GM12864 (cell line): ENCODE data around the gene METTL17.

Experiments
- DNase-seq: peaks from one replicate; pipeline ENCODE4 v3.0.0-alpha.2; 2011; ENCODE audit warnings: low read depth
- H3K4me3 ChIP-seq: 2 replicates; pipeline ENCODE4 v1.5.1; 2011; ENCODE audit warnings: mild to moderate bottlenecking, low read depth, low read length, control low read depth
- TF ChIP-seq, protein P1 (sequence below): IDR thresholded peaks from 2 replicates; pipeline ENCODE4 v1.5.1; 2011; ENCODE audit warnings: low read depth, mild to moderate bottlenecking, moderate library complexity, low read length, control low read depth, inconsistent platforms; ENCODE audit errors: missing control alignments

Gene METTL17

DNA sequence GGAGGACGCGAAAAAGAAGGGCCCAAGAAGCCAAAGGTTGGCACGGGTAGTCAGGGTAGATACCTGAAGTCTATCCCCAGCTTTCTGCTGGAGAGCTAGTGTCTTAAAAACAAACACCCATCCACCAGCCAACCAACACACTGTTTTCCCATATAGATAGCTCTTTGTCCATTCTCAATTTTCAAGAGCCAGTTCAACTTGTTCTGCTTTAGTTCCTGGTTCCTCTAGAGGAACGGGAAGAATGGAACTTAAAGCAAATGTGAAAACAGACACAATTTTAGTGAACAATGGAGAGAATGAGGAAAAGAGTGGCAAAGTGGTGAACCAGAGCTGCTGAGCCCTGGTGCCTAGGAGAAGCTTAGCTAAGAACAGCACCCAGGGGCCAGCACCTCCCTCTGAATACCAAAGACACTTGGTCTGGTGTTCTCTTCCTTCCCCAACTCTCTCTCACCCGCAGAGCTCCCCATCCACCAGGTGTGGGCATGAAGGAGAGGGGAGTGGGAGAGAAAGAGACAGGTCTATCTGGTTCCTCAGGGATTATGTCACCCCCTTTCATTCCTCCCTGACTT lies 31.3 kb downstream of the METTL17 start:
- no peak overlapping the region for H3K4me3 ChIP-seq
- no peak for DNase-seq
- TF ChIP-seq, protein P1, sequence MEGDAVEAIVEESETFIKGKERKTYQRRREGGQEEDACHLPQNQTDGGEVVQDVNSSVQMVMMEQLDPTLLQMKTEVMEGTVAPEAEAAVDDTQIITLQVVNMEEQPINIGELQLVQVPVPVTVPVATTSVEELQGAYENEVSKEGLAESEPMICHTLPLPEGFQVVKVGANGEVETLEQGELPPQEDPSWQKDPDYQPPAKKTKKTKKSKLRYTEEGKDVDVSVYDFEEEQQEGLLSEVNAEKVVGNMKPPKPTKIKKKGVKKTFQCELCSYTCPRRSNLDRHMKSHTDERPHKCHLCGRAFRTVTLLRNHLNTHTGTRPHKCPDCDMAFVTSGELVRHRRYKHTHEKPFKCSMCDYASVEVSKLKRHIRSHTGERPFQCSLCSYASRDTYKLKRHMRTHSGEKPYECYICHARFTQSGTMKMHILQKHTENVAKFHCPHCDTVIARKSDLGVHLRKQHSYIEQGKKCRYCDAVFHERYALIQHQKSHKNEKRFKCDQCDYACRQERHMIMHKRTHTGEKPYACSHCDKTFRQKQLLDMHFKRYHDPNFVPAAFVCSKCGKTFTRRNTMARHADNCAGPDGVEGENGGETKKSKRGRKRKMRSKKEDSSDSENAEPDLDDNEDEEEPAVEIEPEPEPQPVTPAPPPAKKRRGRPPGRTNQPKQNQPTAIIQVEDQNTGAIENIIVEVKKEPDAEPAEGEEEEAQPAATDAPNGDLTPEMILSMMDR: no peak

GRCh38 chr14:21022686-21023085 lies 32.9 kb downstream of the METTL17 start:
- no peak for DNase-seq
- TF ChIP-seq, protein P1: no peak
- H3K4me3 ChIP-seq: no peak overlapping the region

GRCh38 chr14:21023174-21023573 lies 33.4 kb downstream of the METTL17 start:
- TF ChIP-seq, protein P1: no peak
- DNase-seq: no peak
- H3K4me3 ChIP-seq: no peak overlapping the region

- no peak for DNase-seq
- TF ChIP-seq, protein P1: no peak
- H3K4me3 ChIP-seq: no peak overlapping the region
Observed at GRCh38 chr14:21023817-21024584, 34.2 kb downstream of the METTL17 start.

GRCh38 chr14:21024585-21025370 lies 35.0 kb downstream of the METTL17 start, which contains the start of gene NDRG2:
Gene NDRG2 (minus strand): TSS chr14:21025061. CDS start chr14:21023315, 1,746 bp downstream.
- no peak for DNase-seq
- TF ChIP-seq, protein P1: no peak
- H3K4me3 ChIP-seq: no peak within 1 kb of the TSS; the same call in 1 of the 2 replicates

DNA sequence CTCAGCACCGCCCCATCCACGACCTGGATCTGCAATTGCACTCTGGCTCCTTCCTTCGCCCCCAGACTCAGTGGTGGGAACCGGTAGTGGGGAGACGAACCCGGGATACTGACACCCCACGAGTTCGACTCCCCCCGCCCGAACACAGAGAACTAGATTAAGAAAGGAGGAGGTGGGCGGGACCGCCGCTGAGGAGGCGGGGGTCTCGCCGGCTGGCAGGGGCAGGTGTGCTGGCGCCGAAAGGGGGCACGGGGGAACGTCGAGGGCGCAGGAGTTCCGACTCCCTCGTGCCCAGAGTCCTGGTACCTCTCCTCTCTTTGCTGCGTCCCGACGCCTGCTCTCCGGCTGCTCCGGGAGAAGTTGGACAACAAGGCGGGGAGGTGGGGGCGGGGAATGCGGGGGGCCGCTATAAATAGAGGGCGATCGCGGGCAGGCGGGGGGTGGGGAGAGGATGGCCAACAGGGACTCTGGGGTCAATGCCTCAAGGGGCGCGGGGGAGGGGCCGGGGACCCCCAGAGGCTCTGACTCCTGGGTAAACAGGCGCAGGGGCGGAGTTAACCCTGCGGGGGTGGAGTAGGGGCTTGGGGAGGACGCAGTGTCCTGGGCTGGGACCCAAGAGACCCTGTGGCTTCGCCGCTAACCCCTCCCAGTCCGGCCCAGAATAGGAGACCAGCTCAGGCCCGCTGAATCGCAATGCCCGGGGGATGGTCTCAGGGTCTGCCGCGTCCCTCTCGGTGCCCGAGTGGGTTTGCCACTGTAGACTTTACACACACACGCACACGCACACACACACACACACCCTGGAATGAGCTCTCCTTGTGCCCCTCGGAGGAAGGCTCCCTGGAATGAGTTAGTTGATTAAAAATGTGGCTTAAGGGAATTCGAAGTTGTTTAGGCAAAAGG lies 35.8 kb downstream of the METTL17 start:
- DNase-seq: no peak
- TF ChIP-seq, protein P1: no peak
- H3K4me3 ChIP-seq: no peak overlapping the region
